Stimulated activated CD8-positive, alpha-beta memory T cell treated with anti-CD3 and anti-CD28 coated beads, Interleukin-7, amount 100 ng/mL, for 1 hour (primary cell): Measurements from ENCODE around the gene RGS3.
A peak's percentile ranks its signal among the peaks of the same experiment; 100 is the strongest.

Experiments used
- DNase-seq, 2 donors: peaks; one replicate each; pipeline ENCODE4 v3.0.0-alpha.2; 2020; ENCODE audit warnings: low read depth in 2 of 2

Gene RGS3

DNA sequence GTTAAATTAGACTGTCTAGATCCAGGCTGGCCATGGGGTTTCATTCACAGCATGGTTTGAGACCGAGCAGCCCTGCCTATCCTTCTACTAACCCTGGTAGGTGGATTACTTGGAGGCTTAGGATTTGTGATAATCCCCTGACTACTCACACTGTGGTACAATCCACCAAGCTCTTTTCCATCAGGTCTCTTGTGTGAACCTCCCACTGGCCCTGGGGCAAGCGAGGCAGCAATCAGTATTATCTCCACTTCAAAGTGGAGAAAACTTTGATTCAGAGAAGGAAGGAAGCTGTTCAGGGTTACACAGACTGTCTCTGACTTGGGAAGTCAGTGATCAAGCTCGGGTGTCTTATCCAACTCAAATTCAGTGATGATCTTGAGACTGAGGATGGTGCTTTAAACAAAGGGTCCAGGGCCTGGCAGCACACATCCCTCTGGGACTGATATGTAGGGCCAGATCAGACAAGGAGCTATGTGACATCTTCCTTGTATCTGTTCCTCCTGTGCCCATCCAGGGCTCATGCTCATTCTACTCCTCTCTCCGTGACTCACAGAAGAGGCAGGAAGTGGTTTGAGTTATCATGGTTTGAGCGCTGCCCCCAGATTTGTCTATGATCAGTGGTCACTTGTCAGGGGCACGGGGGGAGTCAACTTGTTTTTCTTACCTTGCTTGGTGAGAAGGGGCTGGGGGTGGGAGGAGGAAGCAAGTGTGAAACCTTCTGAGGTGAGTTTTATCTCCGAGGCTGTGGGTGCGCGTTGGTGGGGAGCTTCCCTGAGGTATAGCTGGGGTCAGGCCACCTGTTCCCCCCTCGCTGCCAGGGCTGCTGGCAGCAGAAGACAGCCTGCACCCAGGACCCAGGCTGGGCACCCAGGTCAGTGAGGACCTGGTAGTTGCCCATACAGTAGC is 48.6 kb downstream of the RGS3 start:
- peak; percentile 37 to 50 for DNase-seq

- no peak for DNase-seq
These were observed 49.6 kb downstream of the RGS3 start for GRCh38 chr9:113513111-113513510.

- no peak for DNase-seq
These were observed 50.0 kb downstream of the RGS3 start for GRCh38 chr9:113513536-113513935.

DNA sequence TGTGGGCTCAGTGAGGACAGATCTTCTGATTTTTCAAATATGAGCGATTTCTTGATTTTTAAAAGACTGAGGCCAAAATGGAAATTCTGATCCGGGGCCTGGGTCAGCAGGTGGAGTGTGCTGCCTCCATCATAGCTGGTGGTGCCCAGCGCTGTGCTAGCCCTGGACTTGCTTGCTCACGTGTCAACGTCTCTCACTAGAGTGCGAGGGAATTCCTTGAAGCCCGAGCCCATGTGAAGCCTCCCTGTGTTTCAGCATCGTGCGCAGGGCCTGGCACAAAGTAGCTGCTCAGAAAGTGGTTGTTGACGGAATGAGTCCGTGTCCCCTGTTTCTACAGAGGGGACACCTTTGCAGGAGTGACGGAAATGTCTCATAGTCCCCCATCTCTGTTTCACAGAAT is 50.5 kb downstream of the RGS3 start:
- DNase-seq, result no peak

- DNase-seq, result no peak
These were observed 51.2 kb downstream of the RGS3 start for GRCh38 chr9:113514748-113515147.

DNA sequence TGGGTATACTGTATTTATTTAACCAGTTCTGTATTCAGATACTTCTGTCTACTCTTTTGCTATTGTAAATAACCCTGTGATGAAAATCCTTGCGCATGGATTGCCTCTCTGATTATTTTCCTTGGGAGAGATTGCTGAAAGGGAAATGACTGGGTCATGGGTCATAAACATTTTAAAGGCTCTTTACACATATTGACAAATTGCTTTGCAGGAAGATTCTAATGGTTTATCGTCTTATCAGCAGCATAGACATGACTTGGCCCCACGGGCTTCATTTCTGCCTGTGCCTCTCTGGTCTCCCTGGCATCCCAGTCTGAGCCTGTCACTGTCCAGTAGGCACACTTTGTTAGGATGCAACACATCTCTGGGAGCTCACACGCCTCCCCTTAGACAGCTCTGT is 52.3 kb downstream of the RGS3 start:
- no peak for DNase-seq

- peak; percentile 30 to 46 for DNase-seq
These were observed 53.5 kb downstream of the RGS3 start for GRCh38 chr9:113516840-113517577.

DNA sequence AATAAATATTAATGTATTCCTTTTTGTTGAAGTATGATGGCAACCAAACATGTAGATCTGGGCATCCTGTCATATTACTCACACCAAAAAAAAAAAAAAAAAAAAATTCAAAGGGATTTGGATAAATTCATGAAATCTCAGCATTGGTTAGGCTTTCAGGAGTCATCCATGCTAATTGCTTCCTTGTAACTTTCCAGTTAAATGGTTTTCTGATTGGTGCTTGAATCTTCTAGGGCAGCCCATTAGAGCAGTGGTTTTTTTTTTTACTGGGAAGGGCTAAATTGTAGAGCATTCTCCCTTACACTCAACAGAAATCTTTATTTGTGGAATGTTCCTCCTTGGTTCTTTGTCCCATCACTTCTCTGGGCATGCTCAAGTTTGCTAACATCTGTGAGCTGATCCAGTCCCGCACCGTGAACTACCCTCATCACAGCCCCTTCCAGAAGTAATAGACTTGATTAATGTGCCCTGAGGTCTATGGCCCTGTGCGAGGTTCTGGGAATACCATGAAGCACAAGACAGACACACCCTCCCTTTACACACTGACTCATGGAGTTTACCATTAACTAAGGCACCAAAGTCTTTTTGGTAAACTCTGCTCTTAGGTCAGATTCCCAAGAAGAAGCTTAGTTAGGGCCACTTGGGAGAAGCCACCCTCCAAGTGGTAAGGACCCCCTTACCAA is 56.0 kb downstream of the RGS3 start:
- DNase-seq, result no peak

GRCh38 chr9:113520109-113520642 is 56.6 kb downstream of the RGS3 start:
- peak in 1 of 2 donors; percentile 32 for DNase-seq

DNA sequence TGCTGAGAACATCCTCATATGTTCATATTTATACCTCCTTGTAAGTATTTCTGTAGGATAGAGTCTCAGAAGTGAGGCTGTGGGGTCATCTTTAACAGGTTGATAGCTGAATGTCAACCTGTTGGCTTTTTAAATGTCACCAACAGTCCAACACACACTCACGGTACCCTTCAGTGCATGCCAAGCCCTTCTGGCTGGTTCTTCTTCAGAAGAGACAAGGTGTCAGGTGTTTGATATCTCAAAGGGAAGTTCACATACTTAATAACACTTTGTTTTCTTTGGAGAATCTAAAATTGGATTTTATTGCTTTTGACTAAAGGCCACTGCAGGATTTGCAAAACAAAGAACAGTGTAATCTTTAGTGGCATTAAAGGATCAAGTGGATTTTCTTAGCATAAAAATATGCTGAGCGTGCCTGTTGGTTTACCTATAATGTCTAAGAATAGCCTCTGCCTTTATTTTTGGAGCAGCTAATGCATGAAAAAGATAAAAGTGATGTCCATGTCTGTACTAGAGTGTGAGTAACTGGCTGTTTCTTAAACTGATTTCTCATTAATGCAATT is 58.2 kb downstream of the RGS3 start:
- no peak for DNase-seq

DNA sequence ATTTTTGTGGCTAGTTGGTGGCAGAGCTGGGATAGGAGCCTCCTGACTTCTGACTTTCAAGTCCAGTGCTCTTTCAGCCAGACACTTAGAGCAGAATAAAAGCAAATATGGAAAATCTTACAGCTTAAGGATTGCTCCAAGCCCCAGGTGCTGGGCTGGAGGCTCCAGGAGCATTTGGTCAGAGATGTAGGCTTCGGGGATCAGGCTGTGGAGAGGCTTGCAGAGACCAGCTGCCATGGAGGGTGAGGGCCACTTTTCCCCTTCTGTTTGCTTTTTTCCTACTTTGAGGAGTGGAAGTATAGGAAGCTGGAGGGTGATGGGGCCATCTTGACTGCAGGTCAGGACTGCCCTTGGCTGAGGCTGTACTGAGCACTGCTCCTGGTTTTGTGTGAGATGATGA is 58.9 kb downstream of the RGS3 start:
- DNase-seq, result no peak

- DNase-seq, result no peak
These were observed 59.3 kb downstream of the RGS3 start for GRCh38 chr9:113522858-113523257.

DNA sequence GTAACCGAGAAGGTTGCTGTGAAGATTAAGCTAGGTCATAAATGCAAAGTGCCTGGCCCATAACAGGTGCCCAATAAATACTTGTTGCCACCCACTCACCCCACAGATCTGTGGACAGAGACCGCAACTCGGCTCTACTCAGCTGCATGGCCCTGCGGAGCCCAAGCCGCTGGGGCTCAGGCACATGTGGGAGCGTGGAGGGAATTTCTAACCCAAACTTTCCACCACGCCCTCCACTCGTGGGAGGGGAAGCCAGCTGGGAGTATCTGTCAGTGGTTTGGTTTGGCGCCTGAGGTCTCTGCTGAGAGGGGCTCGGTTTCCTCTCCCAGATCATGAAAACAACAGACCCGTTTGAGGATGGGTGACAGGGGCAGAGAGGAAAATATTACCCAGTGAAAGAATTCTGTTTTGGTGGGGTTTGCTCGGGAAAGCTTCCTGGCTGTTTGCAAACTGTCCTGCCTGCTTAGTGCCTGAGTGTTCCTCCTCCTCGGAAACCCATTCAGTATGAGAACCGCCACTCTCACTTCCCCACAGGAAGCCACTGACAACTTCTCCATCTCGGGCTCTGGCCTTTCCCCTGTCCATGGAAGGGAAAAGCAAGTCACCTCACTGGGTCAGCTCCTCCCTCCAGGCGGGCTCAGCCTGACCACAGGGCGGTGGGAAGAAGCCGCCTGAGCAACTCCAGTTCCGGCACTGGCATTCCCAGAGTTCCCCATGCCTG is 60.1 kb downstream of the RGS3 start:
- DNase-seq, result peak; percentile 42 to 48

DNA sequence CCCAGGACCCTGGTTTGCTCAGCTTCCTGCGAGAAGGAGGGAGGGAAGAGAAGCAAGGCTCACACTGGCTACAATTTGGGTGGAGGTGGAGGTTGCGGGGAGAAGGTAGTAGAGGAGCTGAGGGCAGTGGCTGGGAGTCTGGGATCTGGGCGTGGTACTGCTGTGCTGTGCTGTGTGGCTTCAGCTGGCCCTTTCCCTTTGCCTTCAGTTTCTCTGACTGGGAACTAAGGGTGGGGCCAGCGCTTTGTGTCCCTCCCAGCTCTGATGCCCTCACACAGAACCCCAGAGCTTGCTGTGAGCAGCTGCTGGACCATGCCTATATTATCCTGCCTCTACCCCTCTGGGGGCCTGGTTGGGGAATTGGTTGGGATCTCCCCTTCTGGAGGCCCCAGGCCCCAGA is 60.9 kb downstream of the RGS3 start:
- no peak for DNase-seq

DNA sequence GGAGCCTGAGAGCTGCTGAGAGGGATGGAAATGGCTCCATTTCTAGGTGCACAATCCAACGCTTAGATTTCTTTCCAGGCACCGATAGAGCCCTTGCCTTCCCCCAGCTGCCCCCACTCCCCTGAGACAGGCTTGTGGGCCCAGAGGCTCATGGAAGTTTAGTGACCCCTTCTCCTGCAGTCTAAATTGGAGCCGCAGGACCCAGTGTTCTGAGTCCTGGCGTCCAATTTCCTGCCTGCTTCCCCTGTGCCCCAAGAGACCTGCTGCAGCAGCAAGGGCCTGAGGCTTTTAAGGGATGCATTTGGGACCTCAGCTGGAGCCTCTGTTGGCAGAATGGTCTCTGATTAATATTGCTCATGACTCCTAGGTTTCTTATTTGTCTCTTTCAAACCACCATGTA is 61.7 kb downstream of the RGS3 start:
- no peak for DNase-seq

DNA sequence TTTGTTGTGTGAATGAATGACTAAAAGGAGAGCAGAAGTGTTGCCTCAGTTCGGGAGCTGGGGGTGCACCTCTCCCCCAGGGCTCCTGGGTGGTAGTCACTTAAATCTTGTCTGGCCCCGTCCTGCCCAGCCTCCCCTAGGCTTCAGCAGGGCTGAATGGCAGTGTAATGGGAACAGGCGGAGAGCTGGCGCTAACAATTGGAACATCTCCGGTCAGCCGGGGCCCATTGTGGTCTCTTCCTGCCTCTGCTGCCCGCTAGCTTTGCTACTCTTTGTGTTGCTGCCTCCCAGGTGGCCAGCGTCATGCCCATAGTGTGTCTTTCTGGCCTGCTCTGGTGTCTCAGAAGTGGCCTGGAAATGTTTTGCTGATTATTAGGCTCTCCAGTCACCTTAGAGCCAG is 62.3 kb downstream of the RGS3 start:
- DNase-seq, result no peak

GRCh38 chr9:113526231-113526746 is 62.8 kb downstream of the RGS3 start:
- no peak for DNase-seq

DNA sequence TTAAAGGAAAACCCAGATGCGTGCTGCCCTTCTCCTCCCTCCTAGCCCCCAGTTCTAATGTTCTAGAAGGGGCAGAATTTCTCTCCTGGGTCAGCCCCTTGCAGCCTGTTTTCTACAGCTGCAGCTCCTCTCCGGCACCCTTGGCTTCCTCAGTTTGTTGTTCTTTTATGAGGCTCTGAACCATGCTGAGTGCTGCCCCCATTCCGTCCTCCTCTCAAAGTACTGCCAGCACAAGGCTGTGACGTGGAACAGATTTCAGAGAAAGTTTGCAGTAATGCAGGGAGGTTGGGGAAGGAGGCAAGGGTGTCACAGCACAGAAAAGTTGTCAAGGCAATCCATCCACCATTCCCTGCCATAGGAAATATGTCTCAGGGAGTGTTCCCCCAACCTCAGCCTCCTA is 63.3 kb downstream of the RGS3 start:
- DNase-seq, result no peak

GRCh38 chr9:113528088-113528487 is 64.6 kb downstream of the RGS3 start:
- DNase-seq, result no peak

DNA sequence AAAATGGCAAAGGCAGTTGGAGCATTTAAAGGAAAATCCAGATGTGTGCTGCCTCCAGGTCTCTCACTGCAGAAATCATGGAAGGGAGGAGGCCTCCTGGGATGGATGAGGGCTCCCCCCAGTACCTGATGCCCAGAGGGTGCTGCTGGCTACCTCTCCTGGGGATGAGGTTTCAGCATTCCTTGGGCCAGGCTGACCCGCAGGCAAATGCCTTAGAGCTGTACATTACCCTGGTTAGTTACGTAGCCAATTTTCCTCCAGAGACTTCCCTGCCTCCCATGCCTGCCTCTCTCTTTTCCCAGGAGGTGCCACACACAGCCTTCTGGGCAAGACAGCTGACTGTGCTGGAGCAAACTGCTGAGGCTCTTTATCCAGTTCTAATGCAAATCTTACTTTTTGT is 65.3 kb downstream of the RGS3 start:
- no peak for DNase-seq
